HAP-1 (cell line): Measurements from ENCODE around the gene GAP43.
"Not testable (repeated sequence)": the region's sequence is repeated elsewhere in the genome, so short reads cannot be mapped to it uniquely, and the experiment has no call there.

Source experiments
- DNase-seq, 2 experiments: peaks; one replicate each; pipeline ENCODE4 v3.0.0-alpha.2; 2016 to 2020; ENCODE audit warnings: low spot score in 2 of 2
- H3K27me3 ChIP-seq: fragments of 250-450 bp; sonication (Bioruptor Pico); 2 replicates; pipeline ENCODE4 v1.5.1; 2020; ENCODE audit warnings: low read depth, mild to moderate bottlenecking, moderate library complexity
- H3K36me3 ChIP-seq: fragments of 250-450 bp; sonication (Bioruptor Pico); replicated peaks from 2 replicates; pipeline ENCODE4 v1.5.1; 2020; ENCODE audit warnings: mild to moderate bottlenecking
- H3K4me1 ChIP-seq: fragments of 250-450 bp; sonication (Bioruptor Pico); 2 replicates; pipeline ENCODE4 v1.5.1; 2020; ENCODE audit warnings: mild to moderate bottlenecking
- H3K4me3 ChIP-seq: fragments of 250-450 bp; sonication (Bioruptor Pico); 2 replicates; pipeline ENCODE4 v1.5.1; 2020; ENCODE audit warnings: mild to moderate bottlenecking, moderate library complexity
- H3K9me3 ChIP-seq: fragments of 250-450 bp; sonication (Bioruptor Pico); 2 replicates; pipeline ENCODE4 v1.5.1; 2020; ENCODE audit warnings: mild to moderate bottlenecking, moderate library complexity
- in situ Hi-C: fragments of 300-500 bp; cut with MboI; formaldehyde crosslinking; loops from 3 replicates; pipeline ENCODE4 v1.14.3; 2020; ENCODE audit warnings: low sequenced_read_pairs, inconsistent platforms, mixed read lengths

Gene GAP43

DNA sequence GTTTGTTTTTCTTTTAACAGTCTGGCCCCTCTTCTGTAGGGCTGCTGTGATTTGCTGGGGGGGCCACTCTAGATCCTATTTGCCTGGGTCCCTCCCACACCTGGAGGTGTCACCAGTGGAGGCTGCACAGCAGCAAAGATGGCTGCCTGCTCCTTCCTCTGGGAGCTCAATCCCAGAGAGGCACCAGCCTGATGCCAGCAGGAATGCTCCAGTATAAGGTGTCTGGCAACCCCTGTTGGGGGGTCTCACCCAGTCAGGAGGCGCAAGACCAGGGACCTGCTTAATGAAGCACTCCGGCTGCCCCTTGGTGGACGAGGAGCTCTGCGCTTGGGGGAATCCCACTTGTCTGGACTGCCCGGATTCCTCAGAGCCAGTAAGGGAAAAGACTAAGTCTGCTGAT lies 118.3 kb downstream of the GAP43 start:
- DNase-seq: no peak
- no peaks in the 10 kb centered on the region; the same call in 1 of the 2 replicates for H3K9me3 ChIP-seq

DNA sequence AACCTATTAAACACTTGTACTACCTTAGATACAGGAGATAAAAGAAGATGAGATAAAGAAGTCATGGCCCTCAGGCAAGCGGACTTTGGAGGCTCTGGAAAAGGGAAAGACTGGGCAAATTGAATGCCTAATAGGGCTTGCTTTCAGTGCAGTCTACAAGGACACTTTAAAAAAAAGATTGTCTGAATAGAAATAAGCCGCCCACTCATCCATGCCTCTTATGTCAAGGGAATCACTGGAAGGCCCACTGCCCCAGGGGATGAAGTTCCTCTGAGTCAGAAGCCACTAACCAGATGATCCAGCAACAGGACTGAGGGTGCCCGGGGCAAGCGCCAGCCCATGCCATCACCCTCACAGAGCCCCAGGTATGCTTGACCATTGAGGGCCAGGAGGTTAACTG lies 121.2 kb downstream of the GAP43 start:
- in situ Hi-C loops, H3K27me3 ChIP-seq, H3K36me3 ChIP-seq, H3K9me3 ChIP-seq, H3K4me1 ChIP-seq, DNase-seq, H3K4me3 ChIP-seq: not testable (repeated sequence)

More for the DNA sequence above, 118.3 kb downstream of the GAP43 start:
- Histone ChIP-seq H3K4me3 (no peak overlapping the region), H3K27me3 (no peaks in the 10 kb centered on the region), H3K4me1 (no peaks in the 10 kb centered on the region), H3K36me3 (no peaks in the 10 kb centered on the region)
- in situ Hi-C loops: no loop called here

- DNase-seq, H3K4me1 ChIP-seq, H3K27me3 ChIP-seq, H3K9me3 ChIP-seq, H3K4me3 ChIP-seq, H3K36me3 ChIP-seq, in situ Hi-C loops: not testable (repeated sequence)
Measured at GRCh38 chr3:115752978-115753377, 129.7 kb downstream of the GAP43 start.

DNA sequence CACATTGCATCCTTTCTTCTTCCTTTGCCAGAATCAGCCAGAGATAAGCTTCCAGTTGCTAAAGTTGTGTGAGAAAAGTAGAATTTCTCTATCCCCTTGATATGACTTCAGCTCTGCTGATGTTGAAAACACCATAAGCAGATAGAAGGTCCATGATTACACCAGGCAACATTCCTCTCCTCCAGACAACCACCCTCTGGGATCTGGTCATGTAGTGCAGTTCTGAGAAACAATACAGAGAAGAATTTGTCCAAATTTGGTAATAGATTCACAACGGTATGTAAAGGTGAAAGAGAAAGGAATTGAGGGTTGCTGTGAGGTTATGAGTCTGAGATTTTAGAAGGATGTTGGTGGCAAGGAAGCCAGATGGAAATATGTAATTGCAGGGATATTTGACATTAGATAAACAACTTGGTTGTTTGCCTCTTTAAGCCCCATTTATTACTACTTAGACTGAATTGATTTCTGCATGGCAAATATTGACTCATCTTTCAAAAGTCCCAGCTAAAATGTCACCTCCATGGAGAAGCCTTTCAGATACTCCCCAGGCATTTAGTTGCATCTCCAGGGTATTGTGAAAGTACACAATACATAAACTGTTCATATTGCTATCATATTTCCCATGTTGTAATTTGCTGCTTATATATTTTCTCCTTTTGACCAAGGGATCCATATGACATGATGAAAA lies 134.9 kb downstream of the GAP43 start:
- H3K4me1 ChIP-seq: no peaks in the 10 kb centered on the region
- no peaks in the 10 kb centered on the region for H3K36me3 ChIP-seq
- in situ Hi-C loops: no loop called here
- no peak for DNase-seq
- H3K27me3 ChIP-seq: no peaks in the 10 kb centered on the region
- H3K9me3 ChIP-seq: no peaks in the 10 kb centered on the region
- H3K4me3 ChIP-seq: no peak overlapping the region

GRCh38 chr3:115760716-115761115 lies 137.4 kb downstream of the GAP43 start:
- H3K4me1 ChIP-seq: no peaks in the 10 kb centered on the region; the same call in 1 of the 2 replicates
- H3K4me3 ChIP-seq: no peak overlapping the region
- DNase-seq: no peak
- H3K9me3 ChIP-seq: no peaks in the 10 kb centered on the region
- no peaks in the 10 kb centered on the region for H3K27me3 ChIP-seq
- no peaks in the 10 kb centered on the region for H3K36me3 ChIP-seq
- in situ Hi-C loops: no loop called here

- in situ Hi-C loops: no loop called here
- no peaks in the 10 kb centered on the region for H3K27me3 ChIP-seq
- DNase-seq: no peak
Measured at GRCh38 chr3:115761927-115762305, 138.6 kb downstream of the GAP43 start.

GRCh38 chr3:115766587-115767482 lies 143.5 kb downstream of the GAP43 start:
- H3K27me3 ChIP-seq: no peaks in the 10 kb centered on the region
- peaks cover 17% of the 10 kb centered on the region for H3K4me1 ChIP-seq
- no peaks in the 10 kb centered on the region for H3K9me3 ChIP-seq
- H3K4me3 ChIP-seq: no peak overlapping the region
- H3K36me3 ChIP-seq: no peaks in the 10 kb centered on the region
- in situ Hi-C loops: no loop called here
- DNase-seq: peak; percentile 41 to 84

More at GRCh38 chr3:115761927-115762305, 138.6 kb downstream of the GAP43 start:
- H3K9me3 ChIP-seq: no peaks in the 10 kb centered on the region
- H3K36me3 ChIP-seq: no peaks in the 10 kb centered on the region
- H3K4me3 ChIP-seq: no peak overlapping the region
- peaks cover 9% of the 10 kb centered on the region for H3K4me1 ChIP-seq

DNA sequence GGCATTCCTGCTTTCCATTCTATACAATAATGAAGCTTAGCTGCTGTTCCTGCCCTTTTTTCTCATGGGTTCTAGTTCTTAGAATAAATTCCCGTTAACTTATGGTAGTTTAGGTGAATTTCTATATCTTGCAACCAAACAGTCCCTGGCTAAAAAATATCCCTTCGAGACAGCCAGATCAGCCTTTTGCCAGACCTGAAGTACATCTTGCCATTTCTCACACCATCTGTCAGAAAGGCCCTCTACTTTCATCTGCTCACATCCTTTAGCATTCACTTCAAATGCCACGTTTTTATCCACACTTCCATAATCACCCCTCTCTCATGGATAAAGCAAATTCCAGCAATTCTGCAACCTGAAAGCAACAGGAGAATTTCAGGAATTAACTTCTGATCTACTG lies 145.4 kb downstream of the GAP43 start:
- no peak for DNase-seq

More for the DNA sequence above, 145.4 kb downstream of the GAP43 start:
- in situ Hi-C loops: no loop called here
- no peaks in the 10 kb centered on the region for H3K36me3 ChIP-seq
- H3K4me3 ChIP-seq: no peak overlapping the region
- H3K27me3 ChIP-seq: no peaks in the 10 kb centered on the region
- H3K4me1 ChIP-seq: peaks cover 17% of the 10 kb centered on the region
- no peaks in the 10 kb centered on the region for H3K9me3 ChIP-seq
